Neural cell (in vitro differentiated cells): ENCODE measurements around the gene HS2ST1. TPM values are rescaled to one million over a fixed set of nuclear protein-coding genes. Genes with fewer than 3 reads are reported as not detected.

Experiments
- H2AFZ ChIP-seq: fragments of 200-600, 300-800 bp; sonication (generic), shearing (Covaris generic); 2 replicates; pipeline ENCODE4 v1.6.0; 2014; ENCODE audit warnings: low read depth, mild to moderate bottlenecking, antibody characterized with exemption, low read length, moderate library complexity
- H3F3A ChIP-seq: fragments of 200-600 bp; shearing (Covaris generic); 2 replicates; pipeline ENCODE4 v1.6.1; 2016; ENCODE audit warnings: mild to moderate bottlenecking, moderate library complexity, mixed read lengths, antibody characterized with exemption, low read length; ENCODE audit not compliant: insufficient read depth, poor library complexity, severe bottlenecking
- H3K27ac ChIP-seq: fragments of 200-600, 300-800 bp; sonication (generic), shearing (Covaris generic); 2 replicates; pipeline ENCODE4 v1.5.1; 2014; ENCODE audit warnings: mild to moderate bottlenecking, low read length, moderate library complexity
- H3K27me3 ChIP-seq: fragments of 300-800, 200-600 bp; sonication (generic), shearing (Covaris generic); 2 replicates; pipeline ENCODE4 v1.6.0; 2014; ENCODE audit warnings: mild to moderate bottlenecking, low read depth, low read length, moderate library complexity; ENCODE audit not compliant: insufficient read depth
- H3K36me3 ChIP-seq: fragments of 300-800, 200-600 bp; sonication (generic), shearing (Covaris generic); 2 replicates; pipeline ENCODE4 v1.5.1; 2014; ENCODE audit warnings: mild to moderate bottlenecking, antibody characterized with exemption, low read length, moderate library complexity; ENCODE audit not compliant: insufficient read depth
- H3K4me2 ChIP-seq: fragments of 300-800, 200-600 bp; sonication (generic), shearing (Covaris generic); 2 replicates; pipeline ENCODE4 v1.6.0; 2014; ENCODE audit warnings: mild to moderate bottlenecking, low read length
- H3K4me3 ChIP-seq: fragments of 300-800, 200-600 bp; sonication (generic), shearing (Covaris generic); 2 replicates; pipeline ENCODE4 v1.5.1; 2014; ENCODE audit warnings: mild to moderate bottlenecking, low read length, moderate library complexity
- H3K79me2 ChIP-seq: fragments of 200-600 bp; shearing (Covaris generic); replicated peaks from 2 replicates; pipeline ENCODE4 v1.6.0; 2014; ENCODE audit warnings: mild to moderate bottlenecking, low read length, moderate library complexity; ENCODE audit not compliant: insufficient read depth
- H3K9ac ChIP-seq: fragments of 300-800, 200-600 bp; sonication (generic), shearing (Covaris generic); 2 replicates; pipeline ENCODE4 v1.6.1; 2016; ENCODE audit warnings: mild to moderate bottlenecking, low read length, mixed read lengths
- H3K9me2 ChIP-seq: fragments of 200-600 bp; shearing (Covaris generic); 2 replicates; pipeline ENCODE4 v1.6.1; 2016; ENCODE audit warnings: mild to moderate bottlenecking, low read length, mixed read lengths; ENCODE audit not compliant: insufficient read depth
- H3K9me3 ChIP-seq: fragments of 200-600, 300-800 bp; sonication (generic), shearing (Covaris generic); 2 replicates; pipeline ENCODE4 v1.6.1; 2016; ENCODE audit warnings: mild to moderate bottlenecking, mixed run types, low read length, moderate library complexity, mixed read lengths
- H4K20me1 ChIP-seq: fragments of 200-600 bp; shearing (Covaris generic); 2 replicates; pipeline ENCODE4 v1.6.1; 2016; ENCODE audit warnings: mild to moderate bottlenecking, mixed run types; ENCODE audit not compliant: insufficient read depth
- EP300 ChIP-seq: fragments of 450-650 bp; conservative IDR thresholded peaks from 2 replicates; pipeline ENCODE4 v1.6.1; 2014; ENCODE audit warnings: antibody characterized with exemption, mild to moderate bottlenecking, moderate library complexity; ENCODE audit not compliant: poor library complexity, severe bottlenecking
- EZH2 ChIP-seq: fragments of 200-600, 300-800 bp; shearing (Covaris generic), sonication (generic); IDR thresholded peaks from 2 replicates; pipeline ENCODE4 v1.6.1; 2014; ENCODE audit warnings: antibody characterized with exemption, low read length, borderline replicate concordance, mild to moderate bottlenecking; ENCODE audit not compliant: insufficient read depth, poor library complexity, severe bottlenecking
- MXI1 ChIP-seq: fragments of 450-650 bp; conservative IDR thresholded peaks from 2 replicates; pipeline ENCODE4 v1.6.1; 2014; ENCODE audit warnings: antibody characterized with exemption, mild to moderate bottlenecking; ENCODE audit not compliant: poor library complexity, severe bottlenecking
- POLR2AphosphoS5 ChIP-seq: IDR thresholded peaks from 2 replicates; pipeline ENCODE4 v1.6.1; 2012
- RAD21 ChIP-seq: fragments of 450-650 bp; conservative IDR thresholded peaks from 2 replicates; pipeline ENCODE4 v1.6.1; 2014; ENCODE audit warnings: antibody characterized with exemption, mild to moderate bottlenecking, moderate library complexity
- REST ChIP-seq: IDR thresholded peaks from 2 replicates; pipeline ENCODE4 v1.6.1; 2012; ENCODE audit warnings: borderline replicate concordance
- SMC3 ChIP-seq: fragments of 450-650 bp; conservative IDR thresholded peaks from 2 replicates; pipeline ENCODE4 v1.6.1; 2014; ENCODE audit warnings: antibody characterized with exemption, mild to moderate bottlenecking, moderate library complexity; ENCODE audit not compliant: poor library complexity
- TAF1 ChIP-seq: IDR thresholded peaks from 2 replicates; pipeline ENCODE4 v1.6.1; 2012; ENCODE audit warnings: low read depth
- polyA plus RNA-seq: library from polyadenylated mRNA; depleted of rRNA; stranded (reverse); fragments of >200 nt; gene quantifications from 2 replicates; pipeline ENCODE4 v1.2.3, GENCODE V29; 2014
- TF ChIP-seq, protein P1 (sequence below): fragments of 450-650 bp; IDR thresholded peaks from 2 replicates; pipeline ENCODE4 v1.5.1; 2014; ENCODE audit warnings: antibody characterized with exemption, mild to moderate bottlenecking, moderate library complexity; ENCODE audit not compliant: poor library complexity, severe bottlenecking

The HS2ST1 gene
- polyA plus RNA-seq, 1 donor from 2014 or later: 24.7 TPM

DNA sequence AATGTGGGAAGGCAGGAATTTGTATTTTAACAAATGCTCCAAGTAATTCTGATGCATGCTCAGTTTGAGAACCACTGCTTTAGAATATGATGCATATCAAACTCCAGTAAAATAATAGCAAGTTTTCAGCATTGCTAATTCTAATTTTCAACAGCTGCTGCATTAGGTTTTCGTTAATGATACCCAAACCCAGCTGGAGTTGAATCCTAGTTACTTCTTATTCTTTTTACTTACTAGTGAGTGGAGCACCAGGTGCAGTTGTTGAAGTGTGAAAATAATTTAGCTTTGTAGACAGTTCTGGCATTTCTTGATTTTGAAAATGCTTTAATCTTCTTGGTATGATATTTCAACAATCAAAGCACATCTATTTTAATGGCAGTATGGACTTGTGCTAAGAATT lies 138.5 kb downstream of the HS2ST1 start:
- Histone ChIP-seq H3K4me3 (no peak overlapping the region), H3K9ac (no peak overlapping the region), H3K9me3 (no peaks in the 10 kb centered on the region), H3K9me2 (no peaks in the 10 kb centered on the region), H3K27ac (no peak overlapping the region), H4K20me1 (no peaks in the 10 kb centered on the region), H2AFZ (no peak overlapping the region), H3K27me3 (no peaks in the 10 kb centered on the region), H3K36me3 (no peaks in the 10 kb centered on the region), H3K79me2 (peaks cover 17% of the 10 kb centered on the region), H3K4me2 (no peak overlapping the region), H3F3A (no peaks in the 10 kb centered on the region)
- TF ChIP-seq, protein P1, sequence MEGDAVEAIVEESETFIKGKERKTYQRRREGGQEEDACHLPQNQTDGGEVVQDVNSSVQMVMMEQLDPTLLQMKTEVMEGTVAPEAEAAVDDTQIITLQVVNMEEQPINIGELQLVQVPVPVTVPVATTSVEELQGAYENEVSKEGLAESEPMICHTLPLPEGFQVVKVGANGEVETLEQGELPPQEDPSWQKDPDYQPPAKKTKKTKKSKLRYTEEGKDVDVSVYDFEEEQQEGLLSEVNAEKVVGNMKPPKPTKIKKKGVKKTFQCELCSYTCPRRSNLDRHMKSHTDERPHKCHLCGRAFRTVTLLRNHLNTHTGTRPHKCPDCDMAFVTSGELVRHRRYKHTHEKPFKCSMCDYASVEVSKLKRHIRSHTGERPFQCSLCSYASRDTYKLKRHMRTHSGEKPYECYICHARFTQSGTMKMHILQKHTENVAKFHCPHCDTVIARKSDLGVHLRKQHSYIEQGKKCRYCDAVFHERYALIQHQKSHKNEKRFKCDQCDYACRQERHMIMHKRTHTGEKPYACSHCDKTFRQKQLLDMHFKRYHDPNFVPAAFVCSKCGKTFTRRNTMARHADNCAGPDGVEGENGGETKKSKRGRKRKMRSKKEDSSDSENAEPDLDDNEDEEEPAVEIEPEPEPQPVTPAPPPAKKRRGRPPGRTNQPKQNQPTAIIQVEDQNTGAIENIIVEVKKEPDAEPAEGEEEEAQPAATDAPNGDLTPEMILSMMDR: no peak
- TF ChIP-seq TAF1 (no peak), SMC3 (no peak), POLR2AphosphoS5 (no peak), REST (no peak), EP300 (no peak), MXI1 (no peak), RAD21 (no peak), EZH2 (no peak)

DNA sequence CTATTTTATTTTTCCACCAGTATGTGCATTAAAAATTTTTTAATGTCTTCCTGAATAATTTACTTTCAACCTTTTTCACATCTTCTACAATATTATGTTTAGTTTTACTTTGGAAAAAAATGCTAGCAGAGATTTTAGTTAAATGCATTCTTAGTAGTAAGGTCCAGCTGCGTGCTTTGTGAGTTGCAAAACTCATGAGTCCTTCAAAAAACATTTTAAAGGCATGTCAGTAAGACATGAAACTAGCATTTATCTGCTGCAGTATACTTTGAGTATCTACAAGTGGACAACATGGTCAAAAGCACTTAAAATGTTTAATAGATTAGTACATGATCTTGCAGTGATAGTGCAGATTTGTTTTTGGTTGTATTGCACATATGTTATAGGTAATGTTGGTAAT lies 139.0 kb downstream of the HS2ST1 start:
- H3K27ac ChIP-seq: no peak overlapping the region
- H3K4me2 ChIP-seq: no peak overlapping the region
- H3K4me3 ChIP-seq: no peak overlapping the region
- H2AFZ ChIP-seq: no peak overlapping the region
- no peaks in the 10 kb centered on the region for H3K27me3 ChIP-seq
- TF ChIP-seq EP300 (no peak), EZH2 (no peak), SMC3 (no peak), TAF1 (no peak), MXI1 (no peak), RAD21 (no peak), POLR2AphosphoS5 (no peak), REST (no peak)
- TF ChIP-seq, protein P1: no peak
- H3K9ac ChIP-seq: no peak overlapping the region
- H3K9me3 ChIP-seq: no peaks in the 10 kb centered on the region
- no peaks in the 10 kb centered on the region for H4K20me1 ChIP-seq
- H3K9me2 ChIP-seq: no peaks in the 10 kb centered on the region
- H3K36me3 ChIP-seq: no peaks in the 10 kb centered on the region
- H3K79me2 ChIP-seq: peaks cover 13% of the 10 kb centered on the region
- H3F3A ChIP-seq: no peaks in the 10 kb centered on the region
